GM23338 (cell line): ENCODE data around the gene CENPV. TPM values are rescaled to one million over a fixed set of nuclear protein-coding genes. Genes with fewer than 3 reads are reported as not detected.

ENCODE experiments used
- ATAC-seq: fragments of 200-7000 bp; cut with Tn5 transposase; 3 replicates; pipeline ENCODE4 v1.9.1; 2020
- DNase-seq: peaks from one replicate; pipeline ENCODE4 v3.0.0-alpha.2; 2015; ENCODE audit warnings: low spot score
- H2AFZ ChIP-seq: fragments of 200-600 bp; sonication (generic); 2 replicates; pipeline ENCODE4 v1.8.0; 2016; ENCODE audit warnings: antibody characterized with exemption, mild to moderate bottlenecking, moderate library complexity
- H3F3A ChIP-seq: fragments of 200-600 bp; sonication (generic); replicated peaks from 2 replicates; pipeline ENCODE4 v1.8.0; 2017; ENCODE audit warnings: antibody characterized with exemption, mixed run types, low read depth
- H3K27ac ChIP-seq: fragments of 200-600 bp; sonication (generic); 2 replicates; pipeline ENCODE4 v1.6.1; 2016; ENCODE audit warnings: low read depth
- H3K27me3 ChIP-seq: fragments of 200-600 bp; sonication (generic); 2 replicates; pipeline ENCODE4 v1.8.0; 2016; ENCODE audit warnings: mild to moderate bottlenecking, mixed run types, moderate library complexity; ENCODE audit not compliant: insufficient read depth
- H3K36me3 ChIP-seq: fragments of 200-600 bp; sonication (generic); 2 replicates; pipeline ENCODE4 v1.8.0; 2016; ENCODE audit warnings: mild to moderate bottlenecking; ENCODE audit not compliant: insufficient read depth
- H3K4me1 ChIP-seq: fragments of 200-600 bp; sonication (generic); 2 replicates; pipeline ENCODE4 v1.8.0; 2016; ENCODE audit warnings: mild to moderate bottlenecking, moderate library complexity; ENCODE audit not compliant: insufficient read depth
- H3K4me2 ChIP-seq: fragments of 200-600 bp; sonication (generic); 2 replicates; pipeline ENCODE4 v1.7.1; 2017; ENCODE audit warnings: mixed run types
- H3K4me3 ChIP-seq: fragments of 200-600 bp; sonication (generic); 2 replicates; pipeline ENCODE4 v1.6.1; 2016; ENCODE audit warnings: mixed run types
- H3K79me2 ChIP-seq: fragments of 200-600 bp; sonication (generic); replicated peaks from 2 replicates; pipeline ENCODE4 v1.8.0; 2017; ENCODE audit warnings: mild to moderate bottlenecking; ENCODE audit not compliant: insufficient read depth
- H3K9me2 ChIP-seq: fragments of 200-600 bp; sonication (generic); 2 replicates; pipeline ENCODE4 v1.8.0; 2017; ENCODE audit not compliant: insufficient read depth
- H4K20me1 ChIP-seq: fragments of 200-600 bp; sonication (generic); replicated peaks from 2 replicates; pipeline ENCODE4 v1.8.0; 2017; ENCODE audit warnings: mild to moderate bottlenecking; ENCODE audit not compliant: insufficient read depth
- H3K27ac Mint-ChIP-seq: 2 replicates; pipeline ENCODE4 v1.8.0; 2020; ENCODE audit warnings: inconsistent platforms, mild to moderate bottlenecking, moderate library complexity, mixed read lengths
- H3K27me3 Mint-ChIP-seq: 3 replicates; pipeline ENCODE4 v1.8.0; 2022; ENCODE audit warnings: low read depth, mild to moderate bottlenecking, moderate library complexity, mixed read lengths, inconsistent platforms; ENCODE audit not compliant: insufficient read depth, poor library complexity
- H3K36me3 Mint-ChIP-seq: 3 replicates; pipeline ENCODE4 v1.8.0; 2021; ENCODE audit warnings: low read depth, mild to moderate bottlenecking, inconsistent platforms, moderate library complexity, mixed read lengths
- H3K4me1 Mint-ChIP-seq: 3 replicates; pipeline ENCODE4 v1.8.0; 2020; ENCODE audit warnings: mild to moderate bottlenecking, inconsistent platforms, mixed read lengths
- H3K4me3 Mint-ChIP-seq: 3 replicates; pipeline ENCODE4 v1.8.0; 2021; ENCODE audit warnings: moderate library complexity, mild to moderate bottlenecking, inconsistent platforms, mixed read lengths
- H3K9me3 Mint-ChIP-seq: 3 replicates; pipeline ENCODE4 v1.8.0; 2020; ENCODE audit warnings: moderate library complexity, mild to moderate bottlenecking, inconsistent platforms, mixed read lengths
- CREB1 ChIP-seq: fragments of 250-450 bp; sonication (Bioruptor Pico); IDR thresholded peaks from 2 replicates; pipeline ENCODE4 v1.5.0; 2020; ENCODE audit warnings: low read depth, mild to moderate bottlenecking, moderate library complexity
- EZH2 ChIP-seq: fragments of 200-600 bp; sonication (generic); IDR thresholded peaks from one replicate; pipeline ENCODE4 v1.8.0; 2017; ENCODE audit warnings: antibody characterized with exemption, mild to moderate bottlenecking, low read depth; ENCODE audit not compliant: unreplicated experiment
- NANOG ChIP-seq: IDR thresholded peaks from 2 replicates; pipeline ENCODE4 v1.6.1; 2016; ENCODE audit warnings: antibody characterized with exemption, borderline replicate concordance
- POLR2AphosphoS5 ChIP-seq: IDR thresholded peaks from 2 replicates; pipeline ENCODE4 v1.6.1; 2016; ENCODE audit warnings: antibody characterized with exemption, low read depth
- ZNF114 ChIP-seq: fragments of 250-450 bp; sonication (Bioruptor Pico); IDR thresholded peaks from 2 replicates; pipeline ENCODE4 v1.5.0; 2020; ENCODE audit warnings: mild to moderate bottlenecking, moderate library complexity
- ZNF331 ChIP-seq: fragments of 250-450 bp; sonication (Bioruptor Pico); IDR thresholded peaks from 2 replicates; pipeline ENCODE4 v1.5.0; 2020; ENCODE audit warnings: low read depth, mild to moderate bottlenecking, moderate library complexity
- polyA plus RNA-seq: library from polyadenylated mRNA; unstranded; fragments of >200 nt; fragmentation: Nextera tagmentation; extraction: Ambion mirVana; gene quantifications from 2 replicates; pipeline ENCODE4 v1.2.1, GENCODE V29; 2016
- total RNA-seq: library from RNA; depleted of rRNA; stranded (reverse); fragments of >200 nt; shearing (Covaris generic); gene quantifications from 2 replicates; pipeline ENCODE4 v1.2.3, GENCODE V29; 2014
- TF ChIP-seq, protein P1 (sequence below): IDR thresholded peaks from 2 replicates; pipeline ENCODE4 v1.6.1; 2016; ENCODE audit warnings: antibody characterized with exemption
- TF ChIP-seq, protein P2 (sequence below): fragments of 250-450 bp; sonication (Bioruptor Pico); IDR thresholded peaks from 2 replicates; pipeline ENCODE4 v1.5.0; 2020; ENCODE audit warnings: mild to moderate bottlenecking, moderate library complexity
- TF ChIP-seq, protein P3 (sequence below): IDR thresholded peaks from one replicate; pipeline ENCODE4 v1.6.1; 2018; ENCODE audit warnings: antibody characterized with exemption; ENCODE audit not compliant: unreplicated experiment
- TF ChIP-seq, protein P4 (sequence below), 2 experiments: fragments of 200-600 bp in 1 of 2; sonication (generic) in 1 of 2; conservative IDR thresholded peaks; 2 replicates each; pipeline versions ENCODE4 v1.5.1 to v1.6.1; 2016 to 2017; ENCODE audit warnings: antibody characterized with exemption in 2 of 2, low read depth in 2 of 2, mild to moderate bottlenecking in 2 of 2, moderate library complexity in 1 of 2

The CENPV gene
- total and polyA plus RNA-seq, 2 experiments from 2014 or later: 139 to 300 TPM

DNA sequence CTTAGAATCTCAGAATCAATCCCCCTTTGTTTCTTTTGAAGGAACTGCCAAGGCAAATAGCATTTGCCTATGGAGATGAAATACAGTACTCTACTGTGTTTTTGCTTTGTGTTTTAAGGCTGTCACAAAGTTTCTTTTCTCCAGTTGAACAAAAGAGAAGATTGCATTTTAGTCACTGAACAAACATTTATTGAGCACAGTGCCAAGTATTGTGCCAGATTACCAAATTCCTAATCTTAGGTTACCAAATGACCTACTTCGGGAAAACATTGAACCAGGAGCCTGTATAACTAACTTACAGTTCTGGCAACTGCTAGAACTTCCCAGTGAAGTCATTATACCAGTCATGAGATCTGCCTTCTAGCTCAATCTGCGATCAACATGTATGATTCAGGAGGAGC, 24.7 kb upstream of the CENPV start:
- H3K36me3 Mint-ChIP-seq: peaks cover 24% of the 10 kb centered on the region
- no peak for ATAC-seq
- TF ChIP-seq, protein P1, sequence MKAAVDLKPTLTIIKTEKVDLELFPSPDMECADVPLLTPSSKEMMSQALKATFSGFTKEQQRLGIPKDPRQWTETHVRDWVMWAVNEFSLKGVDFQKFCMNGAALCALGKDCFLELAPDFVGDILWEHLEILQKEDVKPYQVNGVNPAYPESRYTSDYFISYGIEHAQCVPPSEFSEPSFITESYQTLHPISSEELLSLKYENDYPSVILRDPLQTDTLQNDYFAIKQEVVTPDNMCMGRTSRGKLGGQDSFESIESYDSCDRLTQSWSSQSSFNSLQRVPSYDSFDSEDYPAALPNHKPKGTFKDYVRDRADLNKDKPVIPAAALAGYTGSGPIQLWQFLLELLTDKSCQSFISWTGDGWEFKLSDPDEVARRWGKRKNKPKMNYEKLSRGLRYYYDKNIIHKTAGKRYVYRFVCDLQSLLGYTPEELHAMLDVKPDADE: no peak
- TF ChIP-seq EZH2 (no peak), ZNF114 (CRISPR knock-in tag) (no peak), ZNF331 (CRISPR knock-in tag) (no peak), POLR2AphosphoS5 (no peak), CREB1 (no peak), NANOG (no peak)
- TF ChIP-seq, protein P2, sequence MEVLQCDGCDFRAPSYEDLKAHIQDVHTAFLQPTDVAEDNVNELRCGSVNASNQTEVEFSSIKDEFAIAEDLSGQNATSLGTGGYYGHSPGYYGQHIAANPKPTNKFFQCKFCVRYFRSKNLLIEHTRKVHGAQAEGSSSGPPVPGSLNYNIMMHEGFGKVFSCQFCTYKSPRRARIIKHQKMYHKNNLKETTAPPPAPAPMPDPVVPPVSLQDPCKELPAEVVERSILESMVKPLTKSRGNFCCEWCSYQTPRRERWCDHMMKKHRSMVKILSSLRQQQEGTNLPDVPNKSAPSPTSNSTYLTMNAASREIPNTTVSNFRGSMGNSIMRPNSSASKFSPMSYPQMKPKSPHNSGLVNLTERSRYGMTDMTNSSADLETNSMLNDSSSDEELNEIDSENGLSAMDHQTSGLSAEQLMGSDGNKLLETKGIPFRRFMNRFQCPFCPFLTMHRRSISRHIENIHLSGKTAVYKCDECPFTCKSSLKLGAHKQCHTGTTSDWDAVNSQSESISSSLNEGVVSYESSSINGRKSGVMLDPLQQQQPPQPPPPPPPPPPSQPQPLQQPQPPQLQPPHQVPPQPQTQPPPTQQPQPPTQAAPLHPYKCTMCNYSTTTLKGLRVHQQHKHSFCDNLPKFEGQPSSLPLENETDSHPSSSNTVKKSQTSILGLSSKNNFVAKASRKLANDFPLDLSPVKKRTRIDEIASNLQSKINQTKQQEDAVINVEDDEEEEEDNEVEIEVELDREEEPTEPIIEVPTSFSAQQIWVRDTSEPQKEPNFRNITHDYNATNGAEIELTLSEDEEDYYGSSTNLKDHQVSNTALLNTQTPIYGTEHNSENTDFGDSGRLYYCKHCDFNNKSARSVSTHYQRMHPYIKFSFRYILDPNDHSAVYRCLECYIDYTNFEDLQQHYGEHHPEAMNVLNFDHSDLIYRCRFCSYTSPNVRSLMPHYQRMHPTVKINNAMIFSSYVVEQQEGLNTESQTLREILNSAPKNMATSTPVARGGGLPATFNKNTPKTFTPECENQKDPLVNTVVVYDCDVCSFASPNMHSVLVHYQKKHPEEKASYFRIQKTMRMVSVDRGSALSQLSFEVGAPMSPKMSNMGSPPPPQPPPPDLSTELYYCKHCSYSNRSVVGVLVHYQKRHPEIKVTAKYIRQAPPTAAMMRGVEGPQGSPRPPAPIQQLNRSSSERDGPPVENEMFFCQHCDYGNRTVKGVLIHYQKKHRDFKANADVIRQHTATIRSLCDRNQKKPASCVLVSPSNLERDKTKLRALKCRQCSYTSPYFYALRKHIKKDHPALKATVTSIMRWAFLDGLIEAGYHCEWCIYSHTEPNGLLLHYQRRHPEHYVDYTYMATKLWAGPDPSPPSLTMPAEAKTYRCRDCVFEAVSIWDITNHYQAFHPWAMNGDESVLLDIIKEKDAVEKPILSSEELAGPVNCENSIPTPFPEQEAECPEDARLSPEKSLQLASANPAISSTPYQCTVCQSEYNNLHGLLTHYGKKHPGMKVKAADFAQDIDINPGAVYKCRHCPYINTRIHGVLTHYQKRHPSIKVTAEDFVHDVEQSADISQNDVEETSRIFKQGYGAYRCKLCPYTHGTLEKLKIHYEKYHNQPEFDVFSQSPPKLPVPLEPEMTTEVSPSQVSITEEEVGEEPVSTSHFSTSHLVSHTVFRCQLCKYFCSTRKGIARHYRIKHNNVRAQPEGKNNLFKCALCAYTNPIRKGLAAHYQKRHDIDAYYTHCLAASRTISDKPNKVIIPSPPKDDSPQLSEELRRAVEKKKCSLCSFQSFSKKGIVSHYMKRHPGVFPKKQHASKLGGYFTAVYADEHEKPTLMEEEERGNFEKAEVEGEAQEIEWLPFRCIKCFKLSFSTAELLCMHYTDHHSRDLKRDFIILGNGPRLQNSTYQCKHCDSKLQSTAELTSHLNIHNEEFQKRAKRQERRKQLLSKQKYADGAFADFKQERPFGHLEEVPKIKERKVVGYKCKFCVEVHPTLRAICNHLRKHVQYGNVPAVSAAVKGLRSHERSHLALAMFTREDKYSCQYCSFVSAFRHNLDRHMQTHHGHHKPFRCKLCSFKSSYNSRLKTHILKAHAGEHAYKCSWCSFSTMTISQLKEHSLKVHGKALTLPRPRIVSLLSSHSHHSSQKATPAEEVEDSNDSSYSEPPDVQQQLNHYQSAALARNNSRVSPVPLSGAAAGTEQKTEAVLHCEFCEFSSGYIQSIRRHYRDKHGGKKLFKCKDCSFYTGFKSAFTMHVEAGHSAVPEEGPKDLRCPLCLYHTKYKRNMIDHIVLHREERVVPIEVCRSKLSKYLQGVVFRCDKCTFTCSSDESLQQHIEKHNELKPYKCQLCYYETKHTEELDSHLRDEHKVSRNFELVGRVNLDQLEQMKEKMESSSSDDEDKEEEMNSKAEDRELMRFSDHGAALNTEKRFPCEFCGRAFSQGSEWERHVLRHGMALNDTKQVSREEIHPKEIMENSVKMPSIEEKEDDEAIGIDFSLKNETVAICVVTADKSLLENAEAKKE (CRISPR knock-in tag): no peak
- TF ChIP-seq, protein P3, sequence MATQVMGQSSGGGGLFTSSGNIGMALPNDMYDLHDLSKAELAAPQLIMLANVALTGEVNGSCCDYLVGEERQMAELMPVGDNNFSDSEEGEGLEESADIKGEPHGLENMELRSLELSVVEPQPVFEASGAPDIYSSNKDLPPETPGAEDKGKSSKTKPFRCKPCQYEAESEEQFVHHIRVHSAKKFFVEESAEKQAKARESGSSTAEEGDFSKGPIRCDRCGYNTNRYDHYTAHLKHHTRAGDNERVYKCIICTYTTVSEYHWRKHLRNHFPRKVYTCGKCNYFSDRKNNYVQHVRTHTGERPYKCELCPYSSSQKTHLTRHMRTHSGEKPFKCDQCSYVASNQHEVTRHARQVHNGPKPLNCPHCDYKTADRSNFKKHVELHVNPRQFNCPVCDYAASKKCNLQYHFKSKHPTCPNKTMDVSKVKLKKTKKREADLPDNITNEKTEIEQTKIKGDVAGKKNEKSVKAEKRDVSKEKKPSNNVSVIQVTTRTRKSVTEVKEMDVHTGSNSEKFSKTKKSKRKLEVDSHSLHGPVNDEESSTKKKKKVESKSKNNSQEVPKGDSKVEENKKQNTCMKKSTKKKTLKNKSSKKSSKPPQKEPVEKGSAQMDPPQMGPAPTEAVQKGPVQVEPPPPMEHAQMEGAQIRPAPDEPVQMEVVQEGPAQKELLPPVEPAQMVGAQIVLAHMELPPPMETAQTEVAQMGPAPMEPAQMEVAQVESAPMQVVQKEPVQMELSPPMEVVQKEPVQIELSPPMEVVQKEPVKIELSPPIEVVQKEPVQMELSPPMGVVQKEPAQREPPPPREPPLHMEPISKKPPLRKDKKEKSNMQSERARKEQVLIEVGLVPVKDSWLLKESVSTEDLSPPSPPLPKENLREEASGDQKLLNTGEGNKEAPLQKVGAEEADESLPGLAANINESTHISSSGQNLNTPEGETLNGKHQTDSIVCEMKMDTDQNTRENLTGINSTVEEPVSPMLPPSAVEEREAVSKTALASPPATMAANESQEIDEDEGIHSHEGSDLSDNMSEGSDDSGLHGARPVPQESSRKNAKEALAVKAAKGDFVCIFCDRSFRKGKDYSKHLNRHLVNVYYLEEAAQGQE: no peak
- TF ChIP-seq, protein P4, sequence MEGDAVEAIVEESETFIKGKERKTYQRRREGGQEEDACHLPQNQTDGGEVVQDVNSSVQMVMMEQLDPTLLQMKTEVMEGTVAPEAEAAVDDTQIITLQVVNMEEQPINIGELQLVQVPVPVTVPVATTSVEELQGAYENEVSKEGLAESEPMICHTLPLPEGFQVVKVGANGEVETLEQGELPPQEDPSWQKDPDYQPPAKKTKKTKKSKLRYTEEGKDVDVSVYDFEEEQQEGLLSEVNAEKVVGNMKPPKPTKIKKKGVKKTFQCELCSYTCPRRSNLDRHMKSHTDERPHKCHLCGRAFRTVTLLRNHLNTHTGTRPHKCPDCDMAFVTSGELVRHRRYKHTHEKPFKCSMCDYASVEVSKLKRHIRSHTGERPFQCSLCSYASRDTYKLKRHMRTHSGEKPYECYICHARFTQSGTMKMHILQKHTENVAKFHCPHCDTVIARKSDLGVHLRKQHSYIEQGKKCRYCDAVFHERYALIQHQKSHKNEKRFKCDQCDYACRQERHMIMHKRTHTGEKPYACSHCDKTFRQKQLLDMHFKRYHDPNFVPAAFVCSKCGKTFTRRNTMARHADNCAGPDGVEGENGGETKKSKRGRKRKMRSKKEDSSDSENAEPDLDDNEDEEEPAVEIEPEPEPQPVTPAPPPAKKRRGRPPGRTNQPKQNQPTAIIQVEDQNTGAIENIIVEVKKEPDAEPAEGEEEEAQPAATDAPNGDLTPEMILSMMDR (conservative IDR thresholded peaks at IDR 0.05; ENCODE audit: low read depth in 2 of 2): no peak
- no peak overlapping the region for H2AFZ ChIP-seq
- peaks cover 12% of the 10 kb centered on the region for H3F3A ChIP-seq
- H3K4me3 Mint-ChIP-seq: no peak overlapping the region
- no peak overlapping the region for H3K4me3 ChIP-seq
- H3K4me1 Mint-ChIP-seq: peaks cover 21% of the 10 kb centered on the region
- no peaks in the 10 kb centered on the region for H3K9me2 ChIP-seq
- H3K27me3 ChIP-seq: no peaks in the 10 kb centered on the region
- no peak overlapping the region for H3K4me2 ChIP-seq
- peaks cover 3% of the 10 kb centered on the region; the same call in 1 of the 2 replicates for H4K20me1 ChIP-seq
- H3K27ac Mint-ChIP-seq: no peak overlapping the region
- peaks cover 7% of the 10 kb centered on the region; the same call in 1 of the 2 replicates for H3K36me3 ChIP-seq
- peaks cover 16% of the 10 kb centered on the region for H3K79me2 ChIP-seq
- H3K27ac ChIP-seq: no peak overlapping the region
- no peaks in the 10 kb centered on the region; the same call in 2 of the 3 replicates for H3K9me3 Mint-ChIP-seq
- H3K27me3 Mint-ChIP-seq: peaks cover 12% of the 10 kb centered on the region
- DNase-seq: no peak
- H3K4me1 ChIP-seq: peaks cover 5% of the 10 kb centered on the region
